ENCODE results near the gene CDC42BPA.

GRCh38 chr1:227102056-227102455 lies 216.2 kb downstream of the CDC42BPA start:
- TF ChIP-seq CTCF (IDR thresholded peaks at IDR 0.05) (no peak), POLR2AphosphoS5 (IDR thresholded peaks at IDR 0.05) (no peak), EP300 (IDR thresholded peaks at IDR 0.05) (no peak)

Measured in stomach (tissue), 4 donors.